HepG2 (cell line): Measurements from ENCODE around the gene CD164L2. TPM values are rescaled to one million over a fixed set of nuclear protein-coding genes. Genes with fewer than 3 reads are reported as not detected.

Experiments used
- ATRX ChIP-seq: sonication (generic); formaldehyde crosslinking; IDR thresholded peaks from 2 replicates; pipeline ENCODE4 v1.4.0; 2020; ENCODE audit warnings: missing genetic modification reagents, borderline replicate concordance
- CCDC6 ChIP-seq: sonication (generic); formaldehyde crosslinking; IDR thresholded peaks from 2 replicates; pipeline ENCODE4 v1.8.1; 2022; ENCODE audit warnings: mild to moderate bottlenecking, missing genetic modification reagents, moderate library complexity
- ETS1 ChIP-seq: sonication (generic); formaldehyde crosslinking; IDR thresholded peaks from 2 replicates; pipeline ENCODE4 v1.4.0; 2020; ENCODE audit warnings: missing genetic modification reagents
- FOXA1 ChIP-seq, 2 experiments: fragments of 450-650 bp in 1 of 2; sonication (generic) in 1 of 2; formaldehyde crosslinking in 1 of 2; IDR thresholded peaks; 2 replicates each; pipeline versions ENCODE4 v1.4.0 to v1.6.1; 2016 to 2020; ENCODE audit warnings: missing genetic modification reagents in 1 of 2
- GATAD2A ChIP-seq: IDR thresholded peaks from 2 replicates; pipeline ENCODE4 v1.6.1; 2016
- GPBP1L1 ChIP-seq: sonication (generic); formaldehyde crosslinking; IDR thresholded peaks from 2 replicates; pipeline ENCODE4 v1.5.0; 2020; ENCODE audit warnings: mild to moderate bottlenecking, missing genetic modification reagents
- HOXA5 ChIP-seq: sonication (generic); formaldehyde crosslinking; IDR thresholded peaks from 2 replicates; pipeline ENCODE4 v1.4.0; 2020; ENCODE audit warnings: missing genetic modification reagents
- MED1 ChIP-seq: sonication (generic); formaldehyde crosslinking; IDR thresholded peaks from 2 replicates; pipeline ENCODE4 v1.4.0; 2020; ENCODE audit warnings: missing genetic modification reagents
- MLLT10 ChIP-seq: sonication (generic); formaldehyde crosslinking; IDR thresholded peaks from 2 replicates; pipeline ENCODE4 v1.4.0; 2020; ENCODE audit warnings: missing genetic modification reagents
- MZF1 ChIP-seq: sonication (generic); formaldehyde crosslinking; IDR thresholded peaks from 2 replicates; pipeline ENCODE4 v1.8.1; 2023; ENCODE audit warnings: mild to moderate bottlenecking, missing genetic modification reagents, borderline replicate concordance
- POLR2AphosphoS5 ChIP-seq: IDR thresholded peaks from 2 replicates; pipeline ENCODE4 v1.6.1; 2012; ENCODE audit warnings: low read depth, low read length
- SKI ChIP-seq: fragments of 450-650 bp; IDR thresholded peaks from one replicate; pipeline ENCODE4 v1.6.1; 2018; ENCODE audit warnings: mild to moderate bottlenecking; ENCODE audit not compliant: partially characterized antibody
- SRY ChIP-seq: sonication (generic); formaldehyde crosslinking; IDR thresholded peaks from 2 replicates; pipeline ENCODE4 v1.8.0; 2022; ENCODE audit warnings: mild to moderate bottlenecking, missing genetic modification reagents
- ZBED4 ChIP-seq: sonication (generic); formaldehyde crosslinking; IDR thresholded peaks from 2 replicates; pipeline ENCODE4 v1.4.0; 2020; ENCODE audit warnings: missing genetic modification reagents, borderline replicate concordance
- ZNF124 ChIP-seq: sonication (generic); formaldehyde crosslinking; IDR thresholded peaks from 2 replicates; pipeline ENCODE4 v1.4.0; 2020; ENCODE audit warnings: missing genetic modification reagents
- ZNF143 ChIP-seq: sonication (generic); formaldehyde crosslinking; IDR thresholded peaks from 2 replicates; pipeline ENCODE4 v1.4.0; 2020; ENCODE audit warnings: missing genetic modification reagents
- ZNF253 ChIP-seq: sonication (generic); formaldehyde crosslinking; IDR thresholded peaks from 2 replicates; pipeline ENCODE4 v1.8.0; 2022; ENCODE audit warnings: mild to moderate bottlenecking, missing genetic modification reagents, borderline replicate concordance
- ZNF512 ChIP-seq: sonication (generic); formaldehyde crosslinking; IDR thresholded peaks from 2 replicates; pipeline ENCODE4 v1.4.0; 2020; ENCODE audit warnings: mild to moderate bottlenecking, missing genetic modification reagents
- ZNF597 ChIP-seq: sonication (generic); formaldehyde crosslinking; IDR thresholded peaks from 2 replicates; pipeline ENCODE4 v1.5.0; 2020; ENCODE audit warnings: missing genetic modification reagents
- ZNF607 ChIP-seq: sonication (generic); formaldehyde crosslinking; IDR thresholded peaks from 2 replicates; pipeline ENCODE4 v1.5.1; 2020; ENCODE audit warnings: missing genetic modification reagents, mild to moderate bottlenecking, borderline replicate concordance
- ZNF709 ChIP-seq: sonication (generic); formaldehyde crosslinking; IDR thresholded peaks from 2 replicates; pipeline ENCODE4 v1.5.0; 2020; ENCODE audit warnings: mild to moderate bottlenecking, missing genetic modification reagents
- polyA plus RNA-seq, 8 experiments: library from polyadenylated mRNA; depleted of rRNA in 3 of 8; stranded (reverse) in 7 of 8; unstranded in 1 of 8; fragments of >200 nt; fragmentation: Illumina TruSeq in 4 of 8; extraction: Trizol in 4 of 8; gene quantifications; 2 replicates each; pipeline versions ENCODE4 v1.2.1 to v1.2.3, GENCODE V29; 2011 to 2016; ENCODE audit warnings: low read depth in 4 of 8, missing spikeins in 1 of 8, mixed read lengths in 1 of 8; ENCODE audit not compliant: insufficient read depth in 1 of 8
- total RNA-seq, 5 experiments: library from RNA; depleted of rRNA; stranded (reverse); fragments of >200 nt; fragmentation: Illumina TruSeq; extraction: Trizol; gene quantifications; 2 replicates each; pipeline ENCODE4 v1.2.3, GENCODE V29; 2016; ENCODE audit warnings: low read depth in 1 of 5

The CD164L2 gene
- total and polyA plus RNA-seq, 2 of the 13 experiments (the other 11 are each of a cell fraction or from before 2014, with no cell fraction given) = not detected

- TF ChIP-seq CCDC6 (CRISPR knock-in tag) (peak; percentile 60; the same call in 1 of the 2 replicates), ZNF143 (CRISPR knock-in tag) (no peak), ETS1 (CRISPR knock-in tag) (no peak), ATRX (CRISPR knock-in tag) (no peak), POLR2AphosphoS5 (no peak), ZNF253 (CRISPR knock-in tag) (0 out of 2 replicates have a peak, but pooled peaks have one; percentile 51), HOXA5 (CRISPR knock-in tag) (peak; percentile 63; the same call in 1 of the 2 replicates), ZNF597 (CRISPR knock-in tag) (no peak), GPBP1L1 (CRISPR knock-in tag) (no peak), GATAD2A (CRISPR knock-in tag) (0 out of 2 replicates have a peak, but pooled peaks have one; percentile 37), MZF1 (CRISPR knock-in tag) (no peak), MLLT10 (CRISPR knock-in tag) (no peak), ZNF709 (CRISPR knock-in tag) (no peak), MED1 (CRISPR knock-in tag) (no peak; the same call in 1 of the 2 replicates), ZNF607 (CRISPR knock-in tag) (no peak), SRY (peak; percentile 38; the same call in 1 of the 2 replicates), ZNF124 (CRISPR knock-in tag) (no peak), ZNF512 (CRISPR knock-in tag) (no peak), SKI (no peak), FOXA1 (IDR thresholded peaks at IDR 0.05) (no peak), FOXA1 (CRISPR knock-in tag; IDR thresholded peaks at IDR 0.05) (no peak), ZBED4 (no peak)
Measured at GRCh38 chr1:27392096-27392777, 9.1 kb upstream of the CD164L2 start, which contains the start of gene GPR3 (continued).
